ENCODE measurements around the gene SLMAP. TPM values are rescaled to one million over a fixed set of nuclear protein-coding genes. Genes with fewer than 3 reads are reported as not detected.
"Not testable (repeated sequence)": the region's sequence is repeated elsewhere in the genome, so short reads cannot be mapped to it uniquely, and the experiment has no call there.

The SLMAP gene
- total RNA-seq, 2 donors from 2014 or later, result 33.8 to 55.6 TPM

DNA sequence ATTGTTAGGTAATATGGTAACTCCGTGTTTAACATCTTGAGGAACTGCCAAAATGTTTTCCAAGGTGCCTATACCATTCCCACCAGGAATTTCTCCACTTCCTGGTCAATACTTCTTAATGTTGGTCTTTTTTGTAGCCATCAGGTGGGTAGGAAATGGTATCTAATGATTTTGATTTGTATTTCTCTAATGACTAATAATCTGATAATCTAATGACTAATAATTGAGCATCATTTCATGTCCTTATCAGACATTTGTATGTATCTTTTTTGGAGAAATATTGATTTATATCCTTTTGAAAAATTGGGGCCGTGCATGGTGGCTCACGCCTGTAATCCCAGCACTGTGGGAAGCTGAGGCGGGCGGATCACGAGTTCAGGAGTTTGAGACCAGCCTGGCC, 38.8 kb downstream of the SLMAP start:
- Mint-ChIP-seq H3K36me3 (ENCODE audit: low read depth) (no peaks in the 10 kb centered on the region), H3K4me3 (no peak overlapping the region), H3K27ac (no peak overlapping the region), H3K27me3 (no peaks in the 10 kb centered on the region), H3K4me1 (peaks cover 19% of the 10 kb centered on the region), H3K9me3 (no peaks in the 10 kb centered on the region)
- no peak for ATAC-seq (replicated peaks)

- Mint-ChIP-seq H3K9me3 (no peaks in the 10 kb centered on the region), H3K4me1 (peaks cover 19% of the 10 kb centered on the region), H3K27me3 (no peaks in the 10 kb centered on the region), H3K36me3 (ENCODE audit: low read depth) (no peaks in the 10 kb centered on the region), H3K4me3 (no peak overlapping the region), H3K27ac (no peak overlapping the region)
- ATAC-seq (replicated peaks), result no peak
These were observed 40.2 kb downstream of the SLMAP start for GRCh38 chr3:57796261-57796660.

DNA sequence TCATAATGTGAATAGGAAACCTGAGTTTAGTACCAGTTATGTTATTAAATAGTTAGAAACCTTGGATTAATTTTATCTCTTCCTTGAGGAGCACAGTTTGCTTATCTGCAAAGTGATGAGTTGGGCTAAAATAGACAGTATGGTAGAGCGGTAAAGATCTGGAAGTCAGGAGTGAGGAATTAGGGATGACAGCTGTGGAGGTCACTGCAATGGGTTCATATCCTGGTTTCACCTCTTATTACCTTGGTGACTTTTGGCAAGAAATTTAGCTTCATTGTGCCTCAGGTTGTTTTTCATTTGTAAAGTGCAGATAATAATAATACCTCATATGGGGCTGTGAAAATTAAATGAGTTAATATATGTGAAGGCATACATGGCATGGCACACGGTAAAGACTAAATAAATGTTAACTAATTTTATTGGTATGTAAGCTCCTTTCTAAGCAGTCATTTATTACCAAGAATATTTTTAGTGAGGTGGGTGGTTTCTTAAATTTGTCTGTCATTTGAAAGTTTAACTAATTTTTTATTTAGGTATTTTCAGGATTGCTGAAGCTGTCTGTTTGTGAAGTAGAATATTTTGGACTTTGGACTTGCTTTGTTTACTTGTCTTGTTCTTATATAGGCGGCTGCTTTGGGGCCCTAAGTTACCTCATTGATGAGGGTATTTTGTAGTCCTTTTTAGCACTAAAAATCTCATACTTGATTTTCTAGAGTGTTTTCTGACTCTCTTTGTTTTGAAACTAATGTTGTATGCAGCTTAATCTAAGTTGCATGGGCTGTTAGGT, 41.8 kb downstream of the SLMAP start:
- H3K27ac Mint-ChIP-seq, result no peak overlapping the region
- ATAC-seq (replicated peaks), result no peak
- peaks cover 24% of the 10 kb centered on the region for H3K4me1 Mint-ChIP-seq
- H3K9me3 Mint-ChIP-seq, result no peaks in the 10 kb centered on the region
- H3K27me3 Mint-ChIP-seq, result no peaks in the 10 kb centered on the region
- no peaks in the 10 kb centered on the region for H3K36me3 Mint-ChIP-seq (ENCODE audit: low read depth)
- no peak overlapping the region for H3K4me3 Mint-ChIP-seq

DNA sequence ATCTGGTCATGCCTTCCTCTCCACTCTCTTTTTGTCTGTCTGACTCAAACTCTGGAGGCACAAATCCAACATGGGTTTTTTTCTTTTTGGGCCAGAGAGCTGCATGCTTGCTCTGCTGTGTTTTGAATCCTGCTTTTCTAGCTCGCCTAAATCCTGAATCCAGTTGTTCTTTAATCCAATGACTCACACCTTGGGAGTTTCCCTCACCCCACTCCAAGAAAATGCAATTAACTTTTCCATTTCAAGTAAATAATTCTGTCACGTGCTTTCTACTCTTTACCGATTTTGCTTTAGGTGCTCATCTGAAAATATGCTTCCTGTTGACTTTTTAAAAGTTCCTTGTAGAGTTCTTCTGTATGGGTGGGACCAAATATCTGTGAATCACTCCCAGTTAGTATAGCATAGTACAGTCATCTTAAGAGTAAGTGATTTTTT, 47.6 kb downstream of the SLMAP start:
- ATAC-seq (replicated peaks), result peak; percentile 69
- no peaks in the 10 kb centered on the region for H3K27me3 Mint-ChIP-seq
- peak overlapping the region; percentile 77 for H3K27ac Mint-ChIP-seq
- H3K4me3 Mint-ChIP-seq, result peak overlapping the region; percentile 68
- H3K4me1 Mint-ChIP-seq, result peaks cover 47% of the 10 kb centered on the region
- H3K36me3 Mint-ChIP-seq (ENCODE audit: low read depth), result no peaks in the 10 kb centered on the region
- H3K9me3 Mint-ChIP-seq, result no peaks in the 10 kb centered on the region

GRCh38 chr3:57805266-57805665, 49.2 kb downstream of the SLMAP start:
- H3K27ac Mint-ChIP-seq, result peak overlapping the region; percentile 17
- peaks cover 47% of the 10 kb centered on the region for H3K4me1 Mint-ChIP-seq
- H3K27me3 Mint-ChIP-seq, result no peaks in the 10 kb centered on the region
- H3K4me3 Mint-ChIP-seq, result no peak overlapping the region
- peak; percentile 9 for ATAC-seq (replicated peaks)
- no peaks in the 10 kb centered on the region for H3K9me3 Mint-ChIP-seq
- H3K36me3 Mint-ChIP-seq (ENCODE audit: low read depth), result no peaks in the 10 kb centered on the region

DNA sequence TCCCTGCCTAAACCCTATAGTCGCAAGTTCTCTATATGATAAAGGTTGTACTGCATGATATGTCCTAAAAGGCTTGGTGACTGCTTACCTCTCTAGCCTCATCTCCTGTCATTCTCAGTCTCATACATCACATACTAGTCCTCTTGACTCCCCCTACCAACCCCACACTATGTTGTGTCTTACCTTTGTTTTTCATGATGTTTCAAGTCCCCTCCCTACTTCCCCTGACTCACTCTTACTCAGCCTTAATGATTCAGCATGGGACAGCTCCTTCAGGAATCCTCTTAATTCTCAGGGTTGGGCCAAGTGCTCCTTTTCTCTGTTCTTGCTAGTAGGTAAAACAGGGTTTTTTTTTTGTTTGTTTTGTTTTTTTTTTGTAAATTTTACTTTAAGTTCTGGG, 49.6 kb downstream of the SLMAP start:
- H3K4me1 Mint-ChIP-seq, result peaks cover 47% of the 10 kb centered on the region
- H3K27ac Mint-ChIP-seq, result peak overlapping the region; percentile 17
- ATAC-seq (replicated peaks), result peak; percentile 96

DNA sequence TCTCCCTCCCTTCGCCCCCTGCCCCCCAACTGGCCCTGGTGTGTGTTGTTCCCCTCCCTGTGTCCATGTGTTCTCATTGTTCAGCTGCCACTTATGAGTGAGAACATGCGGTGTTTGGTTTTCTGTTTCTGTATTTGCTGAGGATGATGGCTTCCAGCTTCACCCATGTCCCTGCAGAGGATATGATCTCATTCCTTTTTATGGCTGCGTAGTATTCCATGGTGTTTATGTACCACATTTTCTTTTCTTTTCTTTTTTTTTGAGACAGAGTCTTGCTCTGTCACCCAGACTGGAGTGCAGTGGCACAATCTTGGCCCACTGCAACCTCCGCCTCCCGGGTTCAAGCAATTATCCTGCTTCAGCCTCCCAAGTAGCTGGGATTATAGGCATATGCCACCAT, 50.1 kb downstream of the SLMAP start:
- H3K9me3 Mint-ChIP-seq; H3K27me3 Mint-ChIP-seq; ATAC-seq (replicated peaks); H3K36me3 Mint-ChIP-seq (ENCODE audit: low read depth): not testable (repeated sequence)
- Mint-ChIP-seq H3K27ac (peak overlapping the region; percentile 17), H3K4me1 (peaks cover 47% of the 10 kb centered on the region), H3K4me3 (peak overlapping the region; percentile 34)

More for the DNA sequence above, 49.6 kb downstream of the SLMAP start:
- H3K27me3 Mint-ChIP-seq, result no peaks in the 10 kb centered on the region
- no peaks in the 10 kb centered on the region for H3K9me3 Mint-ChIP-seq
- no peak overlapping the region for H3K4me3 Mint-ChIP-seq
- H3K36me3 Mint-ChIP-seq (ENCODE audit: low read depth), result no peaks in the 10 kb centered on the region

DNA sequence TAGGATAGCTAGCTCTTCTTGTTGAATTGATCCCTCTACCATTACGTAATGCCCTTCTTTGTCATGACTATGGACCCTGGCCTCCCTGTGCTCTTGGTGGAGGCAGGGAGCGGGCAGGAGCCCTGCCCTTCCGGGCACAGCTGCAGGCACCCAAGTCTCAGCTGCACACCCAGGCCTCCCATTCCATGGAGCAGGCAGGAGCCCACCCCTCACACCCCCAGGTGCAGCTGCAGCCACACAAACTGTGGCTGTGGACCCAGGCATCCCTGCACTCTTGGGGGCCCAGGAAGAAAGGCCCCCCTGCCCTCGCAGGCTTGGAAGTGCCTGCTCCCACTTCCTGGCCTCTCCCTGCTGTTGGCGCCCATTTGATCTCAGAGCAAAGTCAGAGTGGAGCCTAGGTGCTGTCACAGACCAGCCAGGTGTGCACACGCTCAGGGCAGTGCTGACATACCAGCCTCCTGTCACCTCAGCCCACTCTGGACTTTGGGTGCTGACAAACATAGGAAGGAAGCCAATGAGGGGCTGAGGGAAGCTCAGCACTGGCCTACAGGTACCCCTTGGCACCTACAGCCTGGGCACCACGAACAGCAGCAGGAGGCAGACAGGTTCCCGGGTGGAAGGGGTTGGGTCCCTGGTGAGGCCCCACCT, 53.0 kb downstream of the SLMAP start:
- no peak overlapping the region for H3K4me3 Mint-ChIP-seq
- no peaks in the 10 kb centered on the region for H3K9me3 Mint-ChIP-seq
- H3K27ac Mint-ChIP-seq, result no peak overlapping the region
- peaks cover 33% of the 10 kb centered on the region for H3K4me1 Mint-ChIP-seq
- H3K27me3 Mint-ChIP-seq, result no peaks in the 10 kb centered on the region
- no peak for ATAC-seq (replicated peaks)
- H3K36me3 Mint-ChIP-seq (ENCODE audit: low read depth), result no peaks in the 10 kb centered on the region

- no peaks in the 10 kb centered on the region for H3K27me3 Mint-ChIP-seq
- peaks cover 32% of the 10 kb centered on the region for H3K4me1 Mint-ChIP-seq
- no peak overlapping the region for H3K4me3 Mint-ChIP-seq
- no peak for ATAC-seq (replicated peaks)
- H3K9me3 Mint-ChIP-seq, result no peaks in the 10 kb centered on the region
- no peak overlapping the region for H3K27ac Mint-ChIP-seq
- H3K36me3 Mint-ChIP-seq (ENCODE audit: low read depth), result no peaks in the 10 kb centered on the region
These were observed 53.5 kb downstream of the SLMAP start for GRCh38 chr3:57809609-57809968.

- Mint-ChIP-seq H3K9me3 (no peaks in the 10 kb centered on the region), H3K27me3 (no peaks in the 10 kb centered on the region), H3K4me3 (no peak overlapping the region), H3K36me3 (ENCODE audit: low read depth) (no peaks in the 10 kb centered on the region), H3K27ac (no peak overlapping the region), H3K4me1 (peaks cover 28% of the 10 kb centered on the region)
- no peak for ATAC-seq (replicated peaks)
These were observed 53.9 kb downstream of the SLMAP start for GRCh38 chr3:57810048-57810447.

GRCh38 chr3:57810471-57811137, 54.5 kb downstream of the SLMAP start:
- Mint-ChIP-seq H3K4me1 (peaks cover 22% of the 10 kb centered on the region), H3K27me3 (no peaks in the 10 kb centered on the region), H3K4me3 (no peak overlapping the region), H3K36me3 (ENCODE audit: low read depth) (no peaks in the 10 kb centered on the region), H3K27ac (no peak overlapping the region), H3K9me3 (no peaks in the 10 kb centered on the region)
- no peak for ATAC-seq (replicated peaks)

- Mint-ChIP-seq H3K4me3 (peak overlapping the region; percentile 41), H3K27ac (no peak overlapping the region), H3K36me3 (ENCODE audit: low read depth) (no peaks in the 10 kb centered on the region), H3K27me3 (no peaks in the 10 kb centered on the region), H3K4me1 (peaks cover 10% of the 10 kb centered on the region), H3K9me3 (no peaks in the 10 kb centered on the region)
- ATAC-seq (replicated peaks), result peak; percentile 72
These were observed 58.9 kb downstream of the SLMAP start for GRCh38 chr3:57815036-57815435.

GRCh38 chr3:57816471-57817095, 60.5 kb downstream of the SLMAP start:
- H3K27ac Mint-ChIP-seq, result no peak overlapping the region
- peaks cover 10% of the 10 kb centered on the region for H3K4me1 Mint-ChIP-seq
- no peaks in the 10 kb centered on the region for H3K36me3 Mint-ChIP-seq (ENCODE audit: low read depth)
- no peaks in the 10 kb centered on the region for H3K27me3 Mint-ChIP-seq
- no peak for ATAC-seq (replicated peaks)
- no peaks in the 10 kb centered on the region for H3K9me3 Mint-ChIP-seq
- no peak overlapping the region for H3K4me3 Mint-ChIP-seq

GRCh38 chr3:57818772-57819171, 62.7 kb downstream of the SLMAP start:
- H3K4me3 Mint-ChIP-seq, result no peak overlapping the region
- H3K27me3 Mint-ChIP-seq, result no peaks in the 10 kb centered on the region
- H3K9me3 Mint-ChIP-seq, result no peaks in the 10 kb centered on the region
- no peaks in the 10 kb centered on the region for H3K36me3 Mint-ChIP-seq (ENCODE audit: low read depth)
- H3K4me1 Mint-ChIP-seq, result peaks cover 17% of the 10 kb centered on the region
- peak overlapping the region; percentile 26 for H3K27ac Mint-ChIP-seq
- peak; percentile 79 for ATAC-seq (replicated peaks)
